ENCODE measurements around the gene SORCS2.

SORCS2 gene

DNA sequence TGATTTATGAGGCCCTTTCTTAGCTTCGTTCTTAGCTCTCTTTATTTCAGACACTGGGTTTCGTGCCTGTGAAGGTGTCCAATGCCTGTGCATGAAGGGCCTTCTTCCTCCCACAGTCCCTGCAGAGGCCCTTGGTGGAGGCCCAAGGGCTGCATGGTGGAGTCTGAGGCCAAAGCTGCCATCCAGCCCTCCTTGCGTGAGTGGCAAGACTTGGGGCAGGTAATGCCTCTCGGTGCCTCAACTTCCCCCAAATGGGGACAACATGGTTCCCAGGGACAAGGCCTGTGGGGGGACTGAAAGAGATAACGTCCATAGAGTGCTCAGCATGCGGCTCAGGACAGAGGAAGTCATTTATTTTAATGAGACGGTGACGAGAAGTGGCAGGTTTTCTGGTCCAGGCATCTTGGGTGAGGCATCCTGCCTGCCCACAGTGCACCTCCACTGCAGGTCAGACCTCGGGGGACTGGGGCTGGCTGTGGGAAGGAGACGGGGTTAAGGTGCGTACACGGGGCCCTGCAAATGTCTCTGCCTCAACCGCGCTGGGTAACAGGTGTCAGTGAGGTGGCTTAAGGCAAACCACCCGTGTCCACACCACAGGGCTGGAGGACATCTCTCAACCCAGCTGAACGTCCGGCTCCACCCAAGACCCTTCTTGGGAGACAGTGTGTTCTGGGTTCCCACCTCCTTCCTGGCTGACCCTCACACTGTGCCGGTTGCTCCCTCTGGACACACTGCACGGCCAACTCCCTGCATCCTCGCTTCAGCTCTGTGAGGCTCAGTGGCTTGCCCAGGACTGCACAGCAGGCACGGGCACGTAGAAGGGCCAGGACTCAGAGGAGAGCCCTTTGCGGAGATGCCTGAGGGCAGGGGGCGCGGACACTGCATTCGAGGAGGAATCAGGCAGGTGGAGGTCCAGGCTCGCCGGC, 191.9 kb downstream of the SORCS2 start:
- no peak for DNase-seq

DNA sequence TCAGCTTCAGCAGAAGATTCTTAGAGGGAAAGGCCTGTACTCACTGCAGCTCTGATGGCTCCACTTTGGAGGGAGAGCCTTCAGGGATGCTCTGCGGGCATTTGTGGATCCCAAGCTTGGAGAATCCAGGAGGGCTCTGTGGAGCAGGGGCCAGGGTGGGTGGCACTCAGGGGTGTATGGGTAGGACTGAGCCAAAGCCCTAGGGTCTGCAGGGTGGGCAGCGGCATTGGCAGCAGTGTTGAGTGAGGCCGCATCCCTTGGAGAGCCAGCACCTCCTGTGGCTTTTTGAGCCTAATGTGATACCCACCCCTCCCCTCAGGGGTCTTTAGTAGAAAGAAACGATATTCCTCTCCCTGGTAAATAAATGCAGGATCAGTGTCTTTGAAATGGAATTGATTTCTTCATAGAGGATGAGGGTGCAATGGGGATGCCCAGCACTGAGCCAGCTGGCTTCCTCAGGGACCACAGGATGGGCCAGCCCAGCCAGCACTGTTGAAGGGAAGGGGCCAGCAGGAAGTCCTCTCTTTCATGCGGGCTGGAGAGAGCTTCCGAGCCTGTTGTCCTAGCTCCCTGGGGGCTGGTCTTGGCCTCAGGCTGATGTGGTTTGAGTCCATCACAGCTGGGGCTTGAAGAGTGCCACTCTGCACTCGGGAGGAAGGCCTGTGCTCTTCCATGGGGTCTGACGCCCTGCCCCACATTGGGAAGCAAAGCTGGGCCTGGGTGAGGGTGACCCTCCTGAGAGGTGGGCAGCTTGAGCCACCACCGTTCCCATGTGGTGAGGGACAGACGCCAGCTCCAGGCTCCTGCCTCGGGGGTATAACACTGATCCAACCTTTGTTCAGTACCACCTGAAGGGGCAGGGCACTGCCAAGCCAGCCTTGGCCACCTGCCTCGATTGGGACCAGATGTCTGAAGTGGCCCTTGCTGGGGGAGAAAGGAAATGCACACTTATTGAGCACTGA, 192.9 kb downstream of the SORCS2 start:
- DNase-seq: no peak

- DNase-seq: no peak
These were observed 195.6 kb downstream of the SORCS2 start for GRCh38 chr4:7387925-7388324.

GRCh38 chr4:7388627-7389026, 196.3 kb downstream of the SORCS2 start:
- DNase-seq: no peak

DNA sequence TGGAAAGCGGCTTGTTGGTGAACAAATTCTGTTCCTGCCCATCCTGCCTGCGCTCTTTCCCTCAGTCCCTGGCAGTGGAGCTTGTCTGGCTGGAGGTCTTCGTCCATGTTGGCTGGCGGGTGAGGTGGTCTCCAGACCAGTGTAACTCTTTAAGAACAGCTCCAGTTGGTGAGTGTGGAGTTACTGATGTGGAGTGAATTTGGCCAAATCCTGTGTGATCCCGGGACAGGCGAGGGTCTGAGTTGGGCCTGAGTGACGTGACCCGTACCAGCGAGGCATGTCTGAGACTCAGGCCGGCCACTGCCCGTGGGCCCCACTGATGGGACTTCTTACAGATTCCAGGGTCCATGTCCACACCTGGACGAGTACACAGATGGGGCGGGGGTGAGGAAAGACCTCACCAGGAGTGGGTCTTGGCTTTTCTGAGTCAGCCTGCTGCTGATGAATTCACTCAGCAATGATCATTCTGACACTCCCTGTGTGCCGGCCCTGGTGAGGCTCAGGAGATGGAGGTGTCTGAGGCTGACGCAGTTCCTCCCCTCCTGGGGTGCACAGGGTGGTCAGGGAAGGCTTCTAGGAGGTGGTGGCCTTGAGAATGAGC, 196.9 kb downstream of the SORCS2 start:
- DNase-seq: no peak

- DNase-seq: no peak
These were observed 197.4 kb downstream of the SORCS2 start for GRCh38 chr4:7389719-7390118.

DNA sequence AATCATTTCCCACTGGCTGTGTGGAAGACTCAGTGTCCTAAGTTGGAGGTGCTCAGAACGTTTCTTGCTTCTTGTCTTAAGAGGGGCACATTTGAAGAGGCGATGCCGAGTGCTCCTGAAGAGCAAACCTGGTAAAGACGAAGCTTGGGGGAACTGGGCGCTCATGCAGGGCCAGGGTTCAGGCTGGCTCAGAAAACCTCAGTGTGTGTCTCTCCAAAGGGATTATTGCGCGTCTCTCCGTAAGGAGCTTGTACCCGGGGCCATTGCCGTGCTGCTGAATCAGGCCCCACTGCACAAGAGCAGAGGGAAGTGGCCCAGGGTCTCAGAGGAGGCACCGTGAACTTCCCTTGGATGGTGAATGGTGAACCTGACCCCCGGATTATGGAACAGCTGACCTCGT, 198.0 kb downstream of the SORCS2 start:
- DNase-seq: no peak

GRCh38 chr4:7390906-7391636, 198.7 kb downstream of the SORCS2 start:
- no peak for DNase-seq

DNA sequence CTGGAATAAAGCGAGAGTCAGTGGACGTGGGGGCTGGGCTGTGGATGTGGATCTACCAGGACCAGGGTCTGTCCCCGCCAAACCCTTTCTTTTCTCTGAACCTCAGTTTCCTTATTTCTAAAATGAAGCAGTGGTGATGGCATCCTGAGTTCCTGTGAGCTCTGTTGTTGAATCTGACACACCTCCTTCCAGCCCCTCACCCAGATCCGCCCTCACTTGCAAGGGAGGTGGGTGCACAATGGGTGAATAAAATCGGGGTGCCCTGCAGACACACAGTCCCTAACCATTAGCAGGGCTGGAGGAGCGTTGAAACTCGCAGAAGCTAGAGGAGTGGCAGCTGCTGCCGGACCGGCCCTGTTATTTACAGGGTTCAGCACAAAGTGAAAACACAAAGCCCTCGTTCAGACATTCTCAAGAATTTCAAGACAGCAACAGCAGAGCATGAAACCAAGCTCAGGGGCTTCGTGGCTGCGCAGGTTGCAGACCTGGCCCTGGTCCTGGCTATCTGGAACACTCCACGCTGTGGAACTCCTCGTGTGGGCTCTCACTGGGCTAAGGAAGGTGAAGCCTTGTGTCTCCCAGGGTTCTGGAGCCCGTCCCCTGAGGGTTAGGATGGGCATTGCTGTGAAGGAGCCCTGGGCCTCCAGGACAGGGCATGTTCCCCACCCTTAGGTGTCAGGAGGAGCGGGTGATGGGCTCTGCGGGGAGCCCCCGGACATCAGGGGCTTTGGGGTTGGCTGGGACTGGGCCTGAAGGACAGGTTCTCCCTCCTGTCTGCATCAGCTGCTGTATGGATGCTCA, 199.5 kb downstream of the SORCS2 start:
- no peak for DNase-seq

DNA sequence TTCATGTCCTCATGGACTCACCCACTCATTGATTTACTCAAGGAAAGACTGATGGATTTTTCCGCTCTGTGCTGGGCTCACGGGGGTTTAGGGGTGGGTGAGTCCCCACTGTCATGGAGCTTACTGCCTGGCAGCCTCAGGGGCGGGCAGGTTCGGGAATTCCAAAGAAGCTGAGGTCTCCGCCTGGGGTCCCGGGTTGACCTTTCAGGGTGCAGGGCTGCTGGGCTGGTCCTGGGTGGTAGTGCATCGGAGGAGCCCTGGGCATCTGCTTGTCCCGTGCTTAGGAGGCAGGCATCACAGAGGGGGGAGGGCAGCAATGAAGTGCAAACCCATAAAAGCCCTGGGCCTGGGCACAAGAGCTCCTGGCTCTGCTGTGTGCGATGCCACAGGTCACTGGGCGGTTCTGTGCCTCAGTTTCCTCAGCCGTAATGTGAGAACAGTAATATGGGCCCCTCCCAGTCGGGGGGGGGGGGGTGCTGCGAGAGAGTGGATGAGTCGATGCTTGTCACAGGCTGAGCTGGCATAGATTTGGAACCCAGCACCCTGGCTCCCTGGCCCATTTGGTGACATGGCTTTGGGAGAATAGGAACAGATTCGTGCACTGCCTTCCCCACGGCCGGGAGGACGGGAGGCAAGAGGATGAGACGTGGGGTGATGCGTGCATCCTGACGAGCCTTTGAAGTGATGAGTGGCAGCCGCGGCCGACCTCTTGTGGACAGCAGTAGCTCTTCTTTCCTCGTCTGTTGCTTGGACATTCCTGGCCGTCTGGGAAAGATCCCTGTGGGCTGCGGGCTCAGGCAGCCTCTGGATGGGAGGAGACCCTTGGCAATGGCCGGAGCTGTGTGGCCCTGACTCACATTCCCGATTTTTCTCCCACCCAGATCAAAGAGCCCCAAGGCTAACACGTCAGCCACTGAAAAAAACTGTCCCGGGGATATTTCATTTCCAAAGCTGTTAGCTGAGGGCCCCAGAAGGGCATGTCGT, 200.4 kb downstream of the SORCS2 start:
- peak; percentile 60 for DNase-seq

DNA sequence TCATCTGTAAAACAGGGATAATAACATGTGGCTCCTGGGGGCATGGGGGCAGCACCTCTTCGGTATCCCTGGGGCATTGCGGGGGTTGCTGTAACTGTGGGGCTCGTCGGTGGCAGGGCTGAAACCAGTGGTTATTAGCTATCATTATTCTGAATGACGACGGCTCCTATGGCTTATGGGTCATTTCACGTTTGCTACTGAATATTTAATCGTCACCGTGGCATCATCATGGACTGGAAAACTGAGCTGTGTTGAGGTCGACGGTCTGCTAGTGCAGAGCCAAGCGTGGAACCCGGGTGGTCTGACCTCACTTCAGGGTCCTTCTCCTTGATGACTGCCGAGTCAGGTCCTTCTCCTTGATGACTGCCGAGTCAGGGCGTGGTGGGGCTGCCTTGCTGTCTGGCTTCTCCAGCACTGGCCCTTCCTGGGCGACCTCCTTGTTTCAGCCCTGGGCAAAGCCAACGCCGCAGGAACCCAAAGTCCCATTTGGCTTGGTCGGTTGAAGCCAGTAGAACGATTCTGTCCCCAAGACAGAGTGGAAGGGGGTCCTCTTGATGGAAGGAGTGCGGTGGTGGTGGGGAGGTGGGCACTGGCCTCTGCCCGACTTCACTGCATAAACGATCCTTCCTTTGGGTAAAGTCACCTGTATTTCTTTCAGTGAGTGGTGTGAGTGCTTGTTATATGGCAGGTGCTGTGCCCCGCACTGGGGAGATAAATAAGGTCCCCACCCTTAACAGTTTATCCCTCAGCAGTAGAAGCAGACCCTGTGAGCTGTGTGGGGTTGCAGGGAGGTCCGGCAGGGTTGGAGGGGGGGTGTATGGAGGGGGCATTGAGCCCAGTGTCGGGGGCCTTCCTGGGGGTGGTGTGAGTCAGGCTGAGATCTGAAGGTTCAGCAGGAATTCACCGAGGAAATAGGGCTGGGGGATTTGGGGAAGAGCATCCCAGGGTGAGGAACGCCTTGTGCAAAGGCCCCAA, 201.6 kb downstream of the SORCS2 start:
- DNase-seq: no peak

DNA sequence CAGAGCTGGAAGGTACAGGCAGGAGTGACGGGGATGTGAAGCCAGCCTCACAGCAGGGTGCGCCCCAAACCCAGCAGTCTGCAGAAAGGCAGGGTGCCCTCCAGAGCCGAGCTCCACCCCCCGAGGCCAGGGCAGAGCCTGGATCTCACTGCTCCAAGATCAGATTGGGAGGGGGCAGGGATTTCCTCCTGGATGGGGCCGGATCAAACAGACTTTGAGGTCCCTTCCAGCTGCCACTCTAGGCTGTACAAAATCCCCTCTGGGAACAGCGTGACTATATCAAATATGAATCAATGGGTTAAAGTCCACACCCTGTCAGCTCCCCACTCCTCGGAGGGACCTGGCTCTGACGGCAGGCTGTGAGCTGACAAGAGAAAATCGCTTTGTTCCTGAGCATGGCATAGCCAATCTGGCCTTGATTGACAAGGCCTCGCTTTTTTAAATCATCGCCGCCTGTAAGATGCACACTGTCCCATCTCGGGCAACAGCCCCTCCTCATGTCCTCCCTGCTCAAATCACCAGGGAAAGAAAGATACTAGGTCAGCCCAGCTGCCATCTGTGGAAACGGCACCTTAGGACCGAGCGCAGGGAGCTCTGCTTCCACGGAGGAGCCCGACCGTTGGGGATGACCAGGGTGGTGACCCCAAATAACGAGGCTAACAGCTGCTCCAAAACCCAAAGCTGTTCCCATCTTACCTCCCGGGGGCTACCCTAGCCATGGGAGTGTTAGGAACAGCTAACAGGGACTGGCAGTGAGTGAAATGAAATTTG, 202.5 kb downstream of the SORCS2 start:
- DNase-seq: no peak

DNA sequence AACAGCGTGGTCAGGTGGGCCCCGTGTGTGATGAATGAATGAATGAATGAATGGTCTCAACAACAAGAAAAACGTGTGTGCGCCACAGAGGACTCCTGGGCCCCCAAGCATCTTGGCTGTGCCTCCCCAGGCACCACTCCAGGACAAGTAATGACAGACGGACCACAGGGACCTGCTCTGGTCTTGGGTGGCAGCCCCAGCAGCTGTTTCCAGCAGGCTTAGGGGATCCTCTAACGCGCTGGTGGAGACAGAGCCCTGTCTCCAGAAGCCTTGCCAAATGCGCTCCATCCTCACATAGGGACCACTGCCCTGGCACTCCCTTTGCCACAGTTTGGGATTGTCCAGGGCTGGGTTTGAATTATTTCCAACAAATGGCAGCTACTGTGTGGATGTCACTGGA, 203.3 kb downstream of the SORCS2 start:
- no peak for DNase-seq

GRCh38 chr4:7396186-7396910, 204.0 kb downstream of the SORCS2 start:
- DNase-seq: no peak

- DNase-seq: peak; percentile 19
These were observed 205.1 kb downstream of the SORCS2 start for GRCh38 chr4:7397206-7398103.

DNA sequence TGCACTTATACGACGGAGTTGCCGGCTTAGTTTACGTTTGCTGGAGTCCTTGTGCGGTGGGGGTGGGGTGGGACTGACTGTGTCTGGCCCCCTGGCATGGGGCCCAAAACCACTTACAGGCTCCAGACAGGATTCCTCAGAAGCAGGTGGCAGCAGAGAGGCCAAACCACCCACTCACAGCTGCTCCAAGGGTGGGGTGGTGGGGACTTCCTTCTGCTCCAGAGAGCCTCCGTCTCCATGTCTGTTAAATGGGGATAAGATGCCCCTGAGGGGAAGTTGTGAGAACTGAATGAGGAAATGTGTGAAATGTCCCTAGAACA, 205.7 kb downstream of the SORCS2 start:
- peak; percentile 71 for DNase-seq

Data from fibroblast of skin of right biceps (primary cell).